ENCODE measurements around the gene SEC63.

SEC63 gene

DNA sequence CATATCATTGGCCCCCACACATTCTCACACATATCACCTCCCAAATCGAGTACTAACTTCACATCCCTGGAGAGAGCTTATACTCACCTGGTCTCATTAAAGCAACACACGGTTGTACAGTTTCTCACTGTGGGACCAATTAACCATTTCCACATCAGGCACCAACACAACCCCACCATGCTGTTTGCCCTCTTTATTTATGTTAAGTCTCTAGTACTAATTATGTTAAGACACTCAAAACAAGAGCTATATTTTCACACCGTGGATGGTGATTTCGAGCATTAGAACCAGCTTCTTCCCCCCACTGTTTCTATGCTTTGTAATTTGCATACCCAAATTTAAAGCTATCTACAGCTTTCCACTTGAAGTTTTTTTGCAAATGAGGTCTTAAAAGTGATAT, 140.2 kb downstream of the SEC63 start:
- TF ChIP-seq, protein P1, sequence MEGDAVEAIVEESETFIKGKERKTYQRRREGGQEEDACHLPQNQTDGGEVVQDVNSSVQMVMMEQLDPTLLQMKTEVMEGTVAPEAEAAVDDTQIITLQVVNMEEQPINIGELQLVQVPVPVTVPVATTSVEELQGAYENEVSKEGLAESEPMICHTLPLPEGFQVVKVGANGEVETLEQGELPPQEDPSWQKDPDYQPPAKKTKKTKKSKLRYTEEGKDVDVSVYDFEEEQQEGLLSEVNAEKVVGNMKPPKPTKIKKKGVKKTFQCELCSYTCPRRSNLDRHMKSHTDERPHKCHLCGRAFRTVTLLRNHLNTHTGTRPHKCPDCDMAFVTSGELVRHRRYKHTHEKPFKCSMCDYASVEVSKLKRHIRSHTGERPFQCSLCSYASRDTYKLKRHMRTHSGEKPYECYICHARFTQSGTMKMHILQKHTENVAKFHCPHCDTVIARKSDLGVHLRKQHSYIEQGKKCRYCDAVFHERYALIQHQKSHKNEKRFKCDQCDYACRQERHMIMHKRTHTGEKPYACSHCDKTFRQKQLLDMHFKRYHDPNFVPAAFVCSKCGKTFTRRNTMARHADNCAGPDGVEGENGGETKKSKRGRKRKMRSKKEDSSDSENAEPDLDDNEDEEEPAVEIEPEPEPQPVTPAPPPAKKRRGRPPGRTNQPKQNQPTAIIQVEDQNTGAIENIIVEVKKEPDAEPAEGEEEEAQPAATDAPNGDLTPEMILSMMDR (IDR thresholded peaks at IDR 0.05), result no peak
